NCI-H69 (cell line): ENCODE results near the gene APP.
A peak's percentile ranks its signal among the peaks of the same experiment; 100 is the strongest.

Experiments
- DNase-seq: peaks from one replicate; lab custom pipeline; 2025; lab: John Stamatoyannopoulos, UW

Gene APP

GRCh38 chr21:25970254-25970930, 200.2 kb downstream of the APP start:
- DNase-seq: peak; percentile 14

- no peak for DNase-seq
Measured at GRCh38 chr21:25967901-25968438, 202.6 kb downstream of the APP start.

GRCh38 chr21:25967181-25967900, 203.2 kb downstream of the APP start:
- no peak for DNase-seq

- DNase-seq: no peak
Measured at GRCh38 chr21:25965951-25966707, 204.4 kb downstream of the APP start.

- DNase-seq: no peak
Measured at GRCh38 chr21:25964926-25965325, 205.6 kb downstream of the APP start.

- DNase-seq: no peak
Measured at GRCh38 chr21:25964015-25964414, 206.6 kb downstream of the APP start.

- DNase-seq: peak; percentile 21
Measured at GRCh38 chr21:25963181-25963580, 207.4 kb downstream of the APP start.

GRCh38 chr21:25961042-25961441, 209.5 kb downstream of the APP start:
- DNase-seq: no peak

GRCh38 chr21:25960402-25960801, 210.2 kb downstream of the APP start:
- no peak for DNase-seq

GRCh38 chr21:25959799-25960198, 210.8 kb downstream of the APP start:
- DNase-seq: no peak

GRCh38 chr21:25956993-25957714, 213.4 kb downstream of the APP start:
- no peak for DNase-seq

- DNase-seq: no peak
Measured at GRCh38 chr21:25955646-25956045, 214.9 kb downstream of the APP start.

- DNase-seq: no peak
Measured at GRCh38 chr21:25953659-25954058, 216.9 kb downstream of the APP start.

- DNase-seq: no peak
Measured at GRCh38 chr21:25953196-25953595, 217.4 kb downstream of the APP start.

GRCh38 chr21:25952306-25952705, 218.3 kb downstream of the APP start:
- DNase-seq: no peak

- DNase-seq: no peak
Measured at GRCh38 chr21:25949701-25950100, 220.9 kb downstream of the APP start.

- DNase-seq: no peak
Measured at GRCh38 chr21:25944672-25945213, 225.8 kb downstream of the APP start.

GRCh38 chr21:25944082-25944481, 226.5 kb downstream of the APP start:
- peak; percentile 37 for DNase-seq

- DNase-seq: no peak
Measured at GRCh38 chr21:25942135-25942534, 228.4 kb downstream of the APP start.

GRCh38 chr21:25939396-25939761, 231.2 kb downstream of the APP start:
- DNase-seq: no peak

- DNase-seq: peak; percentile 13
Measured at GRCh38 chr21:25938658-25939395, 231.7 kb downstream of the APP start.
